Measurements from ENCODE around the gene CD74.

CD74 gene

GRCh38 chr5:150410524-150411244 is 2.0 kb downstream of the CD74 start:
- peak in 1 of 3 experiments; percentile 10 for DNase-seq (ENCODE audit: low read depth in 3 of 3)

- DNase-seq (ENCODE audit: low read depth in 3 of 3), result peak in 1 of 3 experiments; percentile 18
These were observed 2.8 kb downstream of the CD74 start for GRCh38 chr5:150409638-150410523.

DNA sequence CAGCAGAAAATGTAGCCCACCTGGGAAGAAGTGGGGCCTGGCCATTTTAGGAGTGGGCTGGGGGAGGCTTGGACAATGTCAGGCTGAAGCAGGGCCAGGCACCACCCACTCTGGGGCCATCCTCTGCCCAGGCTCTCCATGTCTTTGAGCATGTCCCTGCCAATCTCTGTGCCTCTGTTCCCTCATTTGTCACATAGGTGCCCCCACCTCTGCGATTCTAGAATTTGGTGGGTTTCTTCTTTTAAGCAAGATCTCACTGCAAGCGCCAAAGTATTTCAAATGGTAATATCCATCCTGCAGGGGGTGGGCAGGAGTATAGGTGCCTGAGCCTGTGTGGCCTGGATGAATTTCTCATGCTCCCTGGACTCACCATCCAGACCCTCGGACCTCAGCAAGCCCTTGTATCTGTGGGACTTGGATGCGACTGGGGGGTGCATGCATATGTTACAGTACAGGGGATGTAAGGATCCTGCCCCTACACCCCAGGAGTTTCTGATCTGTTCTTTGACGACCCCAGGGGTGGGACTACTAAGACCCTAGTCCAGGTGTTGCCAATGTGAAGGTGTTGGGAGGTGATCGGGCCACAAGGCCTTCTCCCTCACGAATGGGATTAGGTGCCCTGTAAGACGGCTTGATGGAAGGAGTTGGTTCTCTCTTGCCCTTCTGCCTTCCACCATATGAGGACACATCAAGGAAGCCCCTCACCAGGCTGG is 4.3 kb downstream of the CD74 start:
- DNase-seq (ENCODE audit: low read depth in 3 of 3), result no peak

DNA sequence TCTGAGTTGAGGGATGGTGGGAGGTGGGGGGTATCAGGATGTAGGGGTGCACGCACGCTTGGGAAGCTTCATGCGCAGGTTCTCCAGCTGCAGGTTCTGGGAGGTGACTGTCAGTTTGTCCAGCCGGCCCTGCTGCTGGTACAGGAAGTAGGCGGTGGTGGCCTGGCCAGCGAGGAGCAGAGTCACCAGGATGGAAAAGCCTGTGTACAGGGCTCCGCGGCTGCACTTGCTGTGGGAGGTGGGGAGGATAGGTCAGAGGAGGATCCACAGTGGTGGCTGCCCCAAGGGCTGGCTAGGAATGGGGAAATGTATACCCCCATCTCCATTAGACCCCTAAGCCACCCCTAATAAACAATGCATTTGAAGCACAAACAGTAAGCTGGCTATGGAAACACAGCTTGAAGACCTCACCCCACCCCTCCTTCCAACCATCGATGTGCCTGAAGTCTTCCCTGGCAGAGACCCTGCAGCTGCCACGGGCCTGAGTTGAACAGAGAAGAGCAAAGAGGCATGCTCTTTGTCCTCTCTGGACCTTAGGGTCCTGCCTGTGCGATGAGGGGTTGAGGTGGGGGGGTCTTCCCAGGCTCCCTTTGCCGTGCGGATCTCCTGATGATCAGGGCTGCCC is 5.5 kb downstream of the CD74 start:
- DNase-seq (ENCODE audit: low read depth in 3 of 3), result no peak

DNA sequence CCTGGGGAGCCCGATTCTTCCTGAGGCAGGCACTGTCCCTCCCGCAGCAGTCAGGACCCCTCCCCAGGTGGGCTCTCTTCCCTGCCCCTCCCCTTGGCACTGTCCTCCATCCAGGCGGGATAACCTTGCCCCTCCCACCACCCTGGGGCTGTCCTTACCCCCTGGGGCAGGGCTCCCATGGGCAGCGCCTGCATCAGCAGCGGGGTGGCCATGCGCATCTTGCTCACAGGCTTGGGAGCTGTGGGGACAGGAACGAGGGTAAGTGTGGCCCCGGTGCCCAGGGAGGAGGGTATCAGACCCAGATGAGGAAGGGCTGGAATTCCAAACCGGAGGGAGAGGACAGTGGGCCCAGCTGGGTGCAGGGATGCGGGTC is 6.0 kb downstream of the CD74 start:
- DNase-seq (ENCODE audit: low read depth in 3 of 3), result no peak

- DNase-seq (ENCODE audit: low read depth in 3 of 3), result no peak
These were observed 6.5 kb downstream of the CD74 start for GRCh38 chr5:150406103-150406722.

DNA sequence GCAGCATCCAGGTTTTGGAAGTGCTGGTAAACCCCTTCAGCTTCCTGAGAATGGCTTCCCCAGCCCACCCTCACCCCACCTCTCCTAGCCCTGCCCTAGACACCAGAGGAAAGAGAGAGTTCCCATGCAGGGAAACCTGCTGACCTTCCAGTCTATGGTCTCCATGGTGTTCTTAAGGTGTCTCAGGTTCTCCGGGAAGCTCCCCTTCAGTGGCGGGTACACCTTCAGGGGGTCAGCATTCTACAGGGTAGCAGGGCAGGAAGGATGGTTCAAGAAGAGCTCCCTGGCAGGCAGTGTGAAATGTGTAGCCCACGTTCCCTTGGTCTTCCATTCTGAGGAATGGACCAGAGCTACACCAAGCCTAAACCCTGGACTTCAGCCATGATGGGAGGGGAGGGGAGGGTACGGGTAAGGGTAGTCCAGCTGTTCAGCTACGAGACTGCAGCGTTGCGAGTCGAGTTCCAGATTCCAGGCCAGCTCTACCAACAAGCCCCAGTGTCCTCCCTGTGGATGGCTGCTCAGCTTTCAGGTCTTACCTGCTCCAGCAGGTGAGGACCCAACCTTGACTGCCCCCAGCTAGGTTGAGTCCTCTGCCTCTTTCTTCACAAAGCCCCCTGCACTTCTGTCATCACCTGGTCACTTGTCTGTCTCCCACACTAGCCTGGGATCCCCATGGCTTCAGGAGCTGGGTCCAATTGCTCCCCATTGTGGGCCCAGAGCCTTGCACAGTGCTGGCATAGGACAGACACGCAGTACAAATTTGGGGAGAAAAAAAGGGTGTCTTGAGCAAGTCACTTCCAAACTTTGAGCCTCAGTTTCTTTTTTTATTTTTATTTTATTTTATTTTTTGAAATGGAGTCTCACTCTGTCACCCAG is 7.5 kb downstream of the CD74 start:
- DNase-seq (ENCODE audit: low read depth in 3 of 3), result no peak

DNA sequence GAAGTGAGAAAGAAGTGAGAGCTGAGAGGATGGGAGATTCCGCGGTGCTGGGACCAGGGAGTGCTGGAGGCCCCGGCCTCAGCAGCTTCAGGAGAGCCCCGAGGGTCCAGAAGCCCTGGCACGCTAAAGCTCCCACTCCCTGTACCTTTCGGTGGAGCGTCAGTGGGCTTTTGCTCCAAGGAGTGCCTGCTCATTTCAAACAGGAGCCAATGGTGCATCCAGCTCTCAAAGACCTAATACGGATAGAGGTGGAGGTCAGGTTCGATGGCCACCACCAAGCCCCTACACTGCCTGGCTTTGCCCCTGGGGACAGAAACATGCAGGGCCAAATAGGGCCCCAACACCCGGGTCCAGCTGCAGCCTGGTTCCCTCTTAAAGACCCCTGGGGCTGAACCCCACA is 8.2 kb downstream of the CD74 start:
- DNase-seq (ENCODE audit: low read depth in 3 of 3), result no peak

DNA sequence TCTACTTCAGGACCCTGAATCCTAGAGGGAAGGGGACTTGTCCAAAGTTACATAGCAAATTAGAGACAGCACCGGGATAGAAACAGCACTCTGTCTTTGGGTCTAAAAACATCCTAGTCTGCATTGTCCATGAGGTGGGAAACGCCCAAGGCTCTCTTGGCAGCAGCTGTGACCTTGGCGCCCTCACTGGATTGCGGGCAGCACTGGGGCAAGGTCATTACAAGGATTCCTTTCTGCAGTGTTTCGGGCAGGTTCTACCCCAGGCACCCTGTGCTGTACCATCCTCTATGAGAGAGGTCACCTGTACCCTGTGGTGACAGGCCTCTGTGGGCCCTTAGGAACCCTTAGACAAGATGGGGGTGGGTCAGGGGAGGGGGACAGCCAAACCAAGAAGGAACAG is 8.6 kb downstream of the CD74 start:
- no peak for DNase-seq (ENCODE audit: low read depth in 3 of 3)

GRCh38 chr5:150402901-150403342 is 9.8 kb downstream of the CD74 start:
- DNase-seq (ENCODE audit: low read depth in 3 of 3), result no peak

DNA sequence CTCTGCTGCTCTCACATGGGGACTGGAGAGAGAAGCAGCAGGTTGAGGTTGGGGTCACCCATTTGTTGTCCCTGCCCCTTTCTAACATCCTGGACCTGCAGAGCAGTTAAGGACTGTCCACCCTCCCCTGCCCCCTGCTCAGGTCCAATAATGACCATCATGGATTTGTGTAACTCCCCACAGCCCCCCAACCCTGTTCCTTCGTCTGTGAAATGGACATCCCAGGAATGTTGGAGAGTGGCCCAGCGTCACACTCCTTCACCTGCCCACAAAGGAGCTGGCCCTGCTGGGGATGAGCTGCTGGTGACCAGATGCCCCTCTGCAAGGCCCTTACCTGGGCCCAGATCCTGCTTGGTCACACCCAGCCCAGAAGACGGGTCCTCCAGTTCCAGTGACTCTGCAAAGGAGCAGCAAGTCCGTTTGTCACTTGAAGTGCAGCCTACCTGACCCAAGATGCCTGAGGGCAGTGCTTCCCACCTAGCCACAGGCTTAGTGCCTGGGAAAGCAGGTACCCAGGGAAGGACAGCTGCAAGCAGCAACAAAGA is 10.4 kb downstream of the CD74 start:
- DNase-seq (ENCODE audit: low read depth in 3 of 3), result no peak

DNA sequence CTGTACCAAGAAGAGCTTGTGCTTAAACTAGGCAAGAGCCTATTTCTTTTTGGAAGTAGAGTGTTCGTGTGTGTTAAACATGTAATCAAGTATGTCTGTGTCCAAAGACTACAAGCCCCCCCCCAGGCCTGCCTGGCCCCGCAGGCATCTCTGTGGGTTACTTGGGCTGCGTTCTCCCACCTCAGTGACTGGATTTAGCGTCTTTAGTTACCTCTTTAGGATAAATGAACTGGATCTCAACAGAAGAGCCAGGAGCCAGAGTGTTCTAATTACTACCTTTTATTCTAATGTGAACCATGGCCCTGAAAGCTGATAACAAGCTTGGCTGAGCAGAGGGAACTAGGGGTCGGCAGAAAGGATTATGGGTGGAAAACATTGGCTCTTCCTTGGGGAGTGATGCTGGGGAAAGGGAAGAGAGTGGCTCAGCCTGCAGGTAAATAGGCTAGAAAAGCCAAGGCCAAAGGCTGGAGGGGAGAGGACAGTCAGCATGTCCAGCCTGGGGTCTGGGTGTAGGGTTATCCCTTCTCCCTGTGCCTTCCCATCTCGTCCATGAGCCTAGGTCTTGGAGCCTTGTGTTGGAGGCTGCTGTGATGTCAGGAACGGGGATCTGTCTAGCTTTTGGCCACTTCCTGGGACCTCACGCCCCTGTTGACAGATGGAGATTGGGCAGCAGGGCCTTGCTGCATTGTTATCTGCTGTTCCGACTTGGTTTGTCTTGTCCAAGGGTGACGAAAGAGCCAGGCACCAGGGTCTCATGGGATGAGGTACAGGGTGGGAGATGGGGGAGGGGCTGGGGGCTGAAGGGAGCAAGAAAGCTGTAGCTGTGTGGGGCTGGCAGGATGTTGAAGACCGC is 11.1 kb downstream of the CD74 start:
- DNase-seq (ENCODE audit: low read depth in 3 of 3), result no peak

- no peak for DNase-seq (ENCODE audit: low read depth in 3 of 3)
These were observed 11.7 kb downstream of the CD74 start for GRCh38 chr5:150401076-150401375.

DNA sequence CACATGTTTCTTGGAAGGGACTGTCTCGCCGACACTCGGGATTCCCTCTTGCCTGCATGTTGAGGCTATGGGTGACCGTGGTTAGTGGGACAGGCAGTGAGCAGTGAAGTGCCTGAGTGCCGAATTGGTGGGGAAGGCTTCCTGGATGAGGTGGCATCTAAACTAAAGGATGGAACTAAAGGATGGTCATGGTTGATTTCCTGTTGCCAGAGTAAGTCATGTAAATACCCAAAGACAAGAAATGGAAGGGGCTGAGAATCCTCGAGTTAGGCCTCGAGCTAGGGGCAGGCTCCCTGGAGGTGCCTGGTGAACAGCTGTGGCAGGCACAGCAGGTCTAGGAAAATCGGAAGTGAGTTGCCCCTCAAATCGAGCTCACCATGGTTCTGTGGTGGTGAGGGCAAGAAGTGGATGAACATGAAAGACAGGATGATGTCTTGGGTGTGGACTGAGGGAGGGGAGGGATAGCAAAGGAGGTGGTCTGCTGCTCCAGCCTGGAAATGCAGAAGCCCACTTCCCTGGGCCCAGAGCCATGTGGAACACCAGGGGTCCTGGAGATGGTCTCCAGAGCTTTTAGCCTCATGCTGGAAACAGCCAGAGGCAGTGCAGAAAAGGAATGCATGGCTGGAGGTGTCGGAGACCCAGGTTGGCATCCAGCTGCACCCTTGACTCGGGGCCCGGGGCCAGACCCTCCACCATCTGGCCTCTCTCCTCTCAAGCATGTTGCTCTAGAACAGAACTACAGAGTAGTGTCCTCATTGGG is 12.2 kb downstream of the CD74 start:
- no peak for DNase-seq (ENCODE audit: low read depth in 3 of 3)

GRCh38 chr5:150399524-150400211 is 13.0 kb downstream of the CD74 start:
- no peak for DNase-seq (ENCODE audit: low read depth in 3 of 3)

DNA sequence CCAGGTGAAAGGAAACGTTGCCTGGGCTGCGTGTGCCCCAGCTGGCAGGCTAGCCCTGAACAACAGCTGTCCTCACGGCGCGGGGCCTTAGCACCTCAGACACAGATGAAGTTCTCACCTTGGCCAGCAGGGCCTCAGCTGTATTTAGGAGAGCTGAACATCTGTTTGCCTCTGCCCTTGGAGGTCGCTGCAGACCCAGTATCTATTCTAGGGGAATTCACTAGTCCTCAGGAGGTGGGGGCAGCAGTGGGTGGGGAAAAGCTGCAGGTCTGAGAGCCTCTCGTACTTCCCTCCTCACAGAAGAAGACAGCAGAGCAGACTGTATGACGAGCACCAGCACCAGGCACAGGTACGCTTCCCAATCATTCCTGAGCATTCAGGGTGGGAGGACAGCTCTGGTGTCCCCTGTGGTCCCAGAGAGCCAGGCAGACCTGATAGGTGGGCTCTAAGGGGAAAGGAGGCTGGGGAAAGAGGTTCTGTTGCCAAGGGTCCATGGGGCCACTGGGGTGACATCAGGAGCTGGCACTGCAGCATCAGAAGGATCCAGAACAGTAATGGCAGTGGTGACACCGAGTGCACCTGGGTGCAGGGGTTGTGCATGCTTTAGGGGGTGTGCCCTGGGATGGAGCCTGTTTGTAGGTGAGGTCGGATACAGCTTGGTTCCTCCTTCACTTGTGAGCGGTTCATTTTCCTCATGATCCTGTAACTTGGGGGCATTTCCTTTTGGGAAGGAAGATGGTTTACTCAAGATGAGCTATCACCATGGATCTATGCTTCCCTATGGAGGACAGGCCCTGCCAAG is 13.8 kb downstream of the CD74 start:
- DNase-seq (ENCODE audit: low read depth in 3 of 3), result no peak

All from stimulated activated CD4-positive, alpha-beta T cell treated with anti-CD3 and anti-CD28 coated beads, TNF-alpha, amount 100 ng/mL, for 4 hours (primary cell).